Measurements from ENCODE around the gene CEACAM16.

DNA sequence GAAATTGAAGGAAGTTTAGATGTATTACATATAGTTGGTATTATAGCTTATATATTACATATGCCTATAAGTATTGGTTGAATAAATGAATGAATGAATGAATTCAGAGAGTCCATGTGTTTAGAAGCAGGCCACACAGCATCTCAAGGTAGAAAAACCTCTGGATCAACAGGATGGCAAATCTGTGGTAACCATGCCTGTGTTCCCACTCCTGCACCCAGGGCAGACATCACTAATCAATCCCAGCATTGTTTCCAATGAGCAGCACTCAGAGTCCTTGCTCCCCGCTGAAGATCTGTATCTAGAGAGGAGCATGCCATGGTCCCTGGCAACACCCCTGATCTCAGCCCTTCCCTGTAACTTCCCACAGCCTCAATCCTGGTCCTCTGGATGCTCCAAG, 26.7 kb upstream of the CEACAM16 start:
- TF ChIP-seq POLR2AphosphoS5 (IDR thresholded peaks at IDR 0.05; ENCODE audit: low read depth, low read length) (no peak), SIN3A (IDR thresholded peaks at IDR 0.05; ENCODE audit: borderline replicate concordance, insufficient read depth, low read length) (no peak), FOXP2 (optimal IDR thresholded peaks at IDR 0.05; ENCODE audit: borderline replicate concordance, extremely low read depth, extremely low read length, insufficient read depth) (no peak)
- TF ChIP-seq, protein P1, sequence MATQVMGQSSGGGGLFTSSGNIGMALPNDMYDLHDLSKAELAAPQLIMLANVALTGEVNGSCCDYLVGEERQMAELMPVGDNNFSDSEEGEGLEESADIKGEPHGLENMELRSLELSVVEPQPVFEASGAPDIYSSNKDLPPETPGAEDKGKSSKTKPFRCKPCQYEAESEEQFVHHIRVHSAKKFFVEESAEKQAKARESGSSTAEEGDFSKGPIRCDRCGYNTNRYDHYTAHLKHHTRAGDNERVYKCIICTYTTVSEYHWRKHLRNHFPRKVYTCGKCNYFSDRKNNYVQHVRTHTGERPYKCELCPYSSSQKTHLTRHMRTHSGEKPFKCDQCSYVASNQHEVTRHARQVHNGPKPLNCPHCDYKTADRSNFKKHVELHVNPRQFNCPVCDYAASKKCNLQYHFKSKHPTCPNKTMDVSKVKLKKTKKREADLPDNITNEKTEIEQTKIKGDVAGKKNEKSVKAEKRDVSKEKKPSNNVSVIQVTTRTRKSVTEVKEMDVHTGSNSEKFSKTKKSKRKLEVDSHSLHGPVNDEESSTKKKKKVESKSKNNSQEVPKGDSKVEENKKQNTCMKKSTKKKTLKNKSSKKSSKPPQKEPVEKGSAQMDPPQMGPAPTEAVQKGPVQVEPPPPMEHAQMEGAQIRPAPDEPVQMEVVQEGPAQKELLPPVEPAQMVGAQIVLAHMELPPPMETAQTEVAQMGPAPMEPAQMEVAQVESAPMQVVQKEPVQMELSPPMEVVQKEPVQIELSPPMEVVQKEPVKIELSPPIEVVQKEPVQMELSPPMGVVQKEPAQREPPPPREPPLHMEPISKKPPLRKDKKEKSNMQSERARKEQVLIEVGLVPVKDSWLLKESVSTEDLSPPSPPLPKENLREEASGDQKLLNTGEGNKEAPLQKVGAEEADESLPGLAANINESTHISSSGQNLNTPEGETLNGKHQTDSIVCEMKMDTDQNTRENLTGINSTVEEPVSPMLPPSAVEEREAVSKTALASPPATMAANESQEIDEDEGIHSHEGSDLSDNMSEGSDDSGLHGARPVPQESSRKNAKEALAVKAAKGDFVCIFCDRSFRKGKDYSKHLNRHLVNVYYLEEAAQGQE (IDR thresholded peaks at IDR 0.05; ENCODE audit: insufficient read depth in 1 of 2, low read depth in 2 of 2, low read length in 2 of 2): no peak

All from PFSK-1 (cell line).